ENCODE data around the gene TNS3. TPM values are rescaled to one million over a fixed set of nuclear protein-coding genes. Genes with fewer than 3 reads are reported as not detected.

The TNS3 gene
- total and polyA plus RNA-seq, 9 of the 15 experiments (the other 6 are each of a cell fraction or from before 2014, with no cell fraction given), result 0.20 TPM; not detected in 8

DNA sequence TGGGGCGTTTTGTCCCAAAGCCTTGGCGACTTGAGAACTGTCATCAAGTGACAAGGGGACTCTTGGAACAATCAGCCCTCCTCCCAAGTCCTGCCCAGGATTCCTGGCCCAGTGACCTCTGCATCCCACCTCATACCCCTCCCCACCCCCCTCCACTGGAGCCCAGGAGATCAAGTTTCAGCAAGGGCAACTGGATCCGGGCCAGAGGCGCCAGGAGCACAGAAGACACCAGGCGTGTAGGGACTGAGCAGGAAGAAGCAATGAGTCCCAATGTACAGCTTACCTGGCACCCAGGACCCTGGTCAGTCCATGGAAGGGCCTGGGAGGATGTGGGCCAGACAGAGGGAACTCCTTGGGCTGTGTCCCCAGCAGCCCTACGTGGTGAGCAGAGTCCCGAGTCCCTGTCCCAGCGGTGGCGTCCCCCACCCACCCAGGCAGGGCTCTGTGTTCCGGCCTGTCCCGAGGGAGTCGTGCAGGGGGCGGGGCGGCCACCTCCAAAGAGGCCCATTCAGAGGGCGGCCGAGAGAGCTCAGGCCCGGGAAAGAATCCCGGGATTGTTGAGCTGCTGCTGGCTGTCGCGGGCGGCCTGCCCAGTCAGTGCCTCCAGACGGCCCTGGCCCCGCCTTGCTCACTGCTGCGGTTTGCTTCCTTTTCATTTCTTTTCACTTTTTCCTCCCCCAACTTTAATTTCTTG is 254.1 kb downstream of the TNS3 start (continued):
- TF ChIP-seq, protein P1, sequence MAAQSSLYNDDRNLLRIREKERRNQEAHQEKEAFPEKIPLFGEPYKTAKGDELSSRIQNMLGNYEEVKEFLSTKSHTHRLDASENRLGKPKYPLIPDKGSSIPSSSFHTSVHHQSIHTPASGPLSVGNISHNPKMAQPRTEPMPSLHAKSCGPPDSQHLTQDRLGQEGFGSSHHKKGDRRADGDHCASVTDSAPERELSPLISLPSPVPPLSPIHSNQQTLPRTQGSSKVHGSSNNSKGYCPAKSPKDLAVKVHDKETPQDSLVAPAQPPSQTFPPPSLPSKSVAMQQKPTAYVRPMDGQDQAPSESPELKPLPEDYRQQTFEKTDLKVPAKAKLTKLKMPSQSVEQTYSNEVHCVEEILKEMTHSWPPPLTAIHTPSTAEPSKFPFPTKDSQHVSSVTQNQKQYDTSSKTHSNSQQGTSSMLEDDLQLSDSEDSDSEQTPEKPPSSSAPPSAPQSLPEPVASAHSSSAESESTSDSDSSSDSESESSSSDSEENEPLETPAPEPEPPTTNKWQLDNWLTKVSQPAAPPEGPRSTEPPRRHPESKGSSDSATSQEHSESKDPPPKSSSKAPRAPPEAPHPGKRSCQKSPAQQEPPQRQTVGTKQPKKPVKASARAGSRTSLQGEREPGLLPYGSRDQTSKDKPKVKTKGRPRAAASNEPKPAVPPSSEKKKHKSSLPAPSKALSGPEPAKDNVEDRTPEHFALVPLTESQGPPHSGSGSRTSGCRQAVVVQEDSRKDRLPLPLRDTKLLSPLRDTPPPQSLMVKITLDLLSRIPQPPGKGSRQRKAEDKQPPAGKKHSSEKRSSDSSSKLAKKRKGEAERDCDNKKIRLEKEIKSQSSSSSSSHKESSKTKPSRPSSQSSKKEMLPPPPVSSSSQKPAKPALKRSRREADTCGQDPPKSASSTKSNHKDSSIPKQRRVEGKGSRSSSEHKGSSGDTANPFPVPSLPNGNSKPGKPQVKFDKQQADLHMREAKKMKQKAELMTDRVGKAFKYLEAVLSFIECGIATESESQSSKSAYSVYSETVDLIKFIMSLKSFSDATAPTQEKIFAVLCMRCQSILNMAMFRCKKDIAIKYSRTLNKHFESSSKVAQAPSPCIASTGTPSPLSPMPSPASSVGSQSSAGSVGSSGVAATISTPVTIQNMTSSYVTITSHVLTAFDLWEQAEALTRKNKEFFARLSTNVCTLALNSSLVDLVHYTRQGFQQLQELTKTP (IDR thresholded peaks at IDR 0.05; ENCODE audit: low read depth in 1 of 2, partially characterized antibody in 2 of 2), result no peak
- no peak for TF ChIP-seq SETDB1 (IDR thresholded peaks at IDR 0.05; ENCODE audit: low read length)
- no peak for TF ChIP-seq ZC3H4 (CRISPR knock-in tag; IDR thresholded peaks at IDR 0.05; ENCODE audit: borderline replicate concordance)

DNA sequence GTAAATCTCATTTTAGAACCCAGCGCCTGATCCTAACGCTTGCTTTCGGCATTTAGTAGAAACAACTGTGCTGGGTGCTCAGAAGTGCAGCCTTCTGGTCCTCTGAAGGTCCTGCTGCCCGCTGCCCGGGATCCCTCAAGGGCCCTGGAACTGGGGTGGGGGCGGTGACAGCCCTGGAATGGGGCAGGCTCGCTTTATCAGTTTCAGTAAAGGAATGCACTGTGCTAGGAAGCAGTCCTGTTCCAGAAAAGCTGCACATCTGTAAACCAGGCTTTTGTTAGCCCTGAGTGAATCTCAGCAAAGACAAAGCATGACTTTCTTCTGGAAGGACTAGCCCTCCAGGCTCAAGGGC is 254.6 kb downstream of the TNS3 start:
- H3K27ac ChIP-seq (ENCODE audit: extremely low read depth, low read depth, low read length), result no peak overlapping the region
- 0% methylated on average over 7 of the region's 7 CpGs for WGBS (ENCODE audit: insufficient coverage, low coverage, missing lambda C conversion rate)
- no peak for FAIRE-seq
- no peaks in the 10 kb centered on the region for H3K36me3 ChIP-seq (ENCODE audit: control insufficient read depth, insufficient read depth, low read length)
- no peaks in the 10 kb centered on the region; the same call in 1 of the 2 replicates for H4K20me1 ChIP-seq (replicated peaks; ENCODE audit: control insufficient read depth, insufficient read depth, low read length)
- no peak overlapping the region for H3K4me3 ChIP-seq
- in situ Hi-C loops (cut with MboI) (no loop called here), intact Hi-C loops (cut with micrococcal nuclease) (no loop called here)
- no peaks in the 10 kb centered on the region for H3K9me1 ChIP-seq (ENCODE audit: control insufficient read depth, insufficient read depth, low read length)
- no peaks in the 10 kb centered on the region for H3K9me3 ChIP-seq (replicated peaks; ENCODE audit: control insufficient read depth, insufficient read depth, low read depth, low read length)
- no peak for DNase-seq (ENCODE audit: extremely low read depth in 1 of 4, low spot score in 3 of 4)
- ChIA-PET CTCF (ENCODE audit: low intra/inter-chr PET ratio) (no interaction called here), POLR2A (no interaction called here)
- no peak overlapping the region for H3K9ac ChIP-seq (ENCODE audit: insufficient read depth in 1 of 2, low read depth in 2 of 2, low read length in 2 of 2)
- no peaks in the 10 kb centered on the region for H3K79me2 ChIP-seq (ENCODE audit: control insufficient read depth, insufficient read depth, low read length)
- H2AFZ ChIP-seq (ENCODE audit: low read depth, low read length), result no peak overlapping the region
- peaks cover 0 to 3% of the 10 kb centered on the region in 2 experiments; a peak in 1 of 5 replicates for H3K4me1 ChIP-seq (replicated peaks in 1 of 2; ENCODE audit: control insufficient read depth in 2 of 2, insufficient read depth in 2 of 2, low read length in 2 of 2)
- TF ChIP-seq, protein P2, sequence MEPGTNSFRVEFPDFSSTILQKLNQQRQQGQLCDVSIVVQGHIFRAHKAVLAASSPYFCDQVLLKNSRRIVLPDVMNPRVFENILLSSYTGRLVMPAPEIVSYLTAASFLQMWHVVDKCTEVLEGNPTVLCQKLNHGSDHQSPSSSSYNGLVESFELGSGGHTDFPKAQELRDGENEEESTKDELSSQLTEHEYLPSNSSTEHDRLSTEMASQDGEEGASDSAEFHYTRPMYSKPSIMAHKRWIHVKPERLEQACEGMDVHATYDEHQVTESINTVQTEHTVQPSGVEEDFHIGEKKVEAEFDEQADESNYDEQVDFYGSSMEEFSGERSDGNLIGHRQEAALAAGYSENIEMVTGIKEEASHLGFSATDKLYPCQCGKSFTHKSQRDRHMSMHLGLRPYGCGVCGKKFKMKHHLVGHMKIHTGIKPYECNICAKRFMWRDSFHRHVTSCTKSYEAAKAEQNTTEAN (CRISPR knock-in tag; IDR thresholded peaks at IDR 0.05), result no peak
- TF ChIP-seq SMARCB1 (IDR thresholded peaks at IDR 0.05; ENCODE audit: insufficient read length, low read depth) (no peak), RFX7 (CRISPR knock-in tag; IDR thresholded peaks at IDR 0.05) (no peak), PCBP2 (IDR thresholded peaks at IDR 0.05; ENCODE audit: low read depth, low read length, poor library complexity, severe bottlenecking) (no peak), RBM39 (optimal IDR thresholded peaks at IDR 0.05; ENCODE audit: low read depth, low read length) (no peak), TAF9B (IDR thresholded peaks at IDR 0.05; ENCODE audit: partially characterized antibody) (no peak), TEAD2 (tag; IDR thresholded peaks at IDR 0.05) (no peak), LARP7 (IDR thresholded peaks at IDR 0.05) (no peak), ZNF586 (CRISPR knock-in tag; conservative IDR thresholded peaks at IDR 0.05) (no peak)
- TF ChIP-seq, protein P3, sequence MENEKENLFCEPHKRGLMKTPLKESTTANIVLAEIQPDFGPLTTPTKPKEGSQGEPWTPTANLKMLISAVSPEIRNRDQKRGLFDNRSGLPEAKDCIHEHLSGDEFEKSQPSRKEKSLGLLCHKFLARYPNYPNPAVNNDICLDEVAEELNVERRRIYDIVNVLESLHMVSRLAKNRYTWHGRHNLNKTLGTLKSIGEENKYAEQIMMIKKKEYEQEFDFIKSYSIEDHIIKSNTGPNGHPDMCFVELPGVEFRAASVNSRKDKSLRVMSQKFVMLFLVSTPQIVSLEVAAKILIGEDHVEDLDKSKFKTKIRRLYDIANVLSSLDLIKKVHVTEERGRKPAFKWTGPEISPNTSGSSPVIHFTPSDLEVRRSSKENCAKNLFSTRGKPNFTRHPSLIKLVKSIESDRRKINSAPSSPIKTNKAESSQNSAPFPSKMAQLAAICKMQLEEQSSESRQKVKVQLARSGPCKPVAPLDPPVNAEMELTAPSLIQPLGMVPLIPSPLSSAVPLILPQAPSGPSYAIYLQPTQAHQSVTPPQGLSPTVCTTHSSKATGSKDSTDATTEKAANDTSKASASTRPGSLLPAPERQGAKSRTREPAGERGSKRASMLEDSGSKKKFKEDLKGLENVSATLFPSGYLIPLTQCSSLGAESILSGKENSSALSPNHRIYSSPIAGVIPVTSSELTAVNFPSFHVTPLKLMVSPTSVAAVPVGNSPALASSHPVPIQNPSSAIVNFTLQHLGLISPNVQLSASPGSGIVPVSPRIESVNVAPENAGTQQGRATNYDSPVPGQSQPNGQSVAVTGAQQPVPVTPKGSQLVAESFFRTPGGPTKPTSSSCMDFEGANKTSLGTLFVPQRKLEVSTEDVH (IDR thresholded peaks at IDR 0.05; ENCODE audit: low read depth, partially characterized antibody), result no peak
- peaks cover 17 to 72% of the 10 kb centered on the region in 2 experiments; a peak in 4 of 5 replicates for H3K27me3 ChIP-seq (ENCODE audit: control insufficient read depth in 2 of 2, insufficient read depth in 2 of 2, low read length in 2 of 2)
- H3K4me2 ChIP-seq (ENCODE audit: insufficient read depth, low read length), result no peak overlapping the region
- no TSS peak for BruUV-seq (replicated peaks)
- no peak for ATAC-seq
